ENCODE measurements around the gene DHRS7B. TPM values are rescaled to one million over a fixed set of nuclear protein-coding genes. Genes with fewer than 3 reads are reported as not detected.

DHRS7B gene
- total and polyA plus RNA-seq, 9 of the 15 experiments (the other 6 are each of a cell fraction or from before 2014, with no cell fraction given): 8.0 to 30.7 (median 14.8) TPM

- peaks cover 0 to 7% of the 10 kb centered on the region in 2 experiments; a peak in 3 of 5 replicates for H3K4me1 ChIP-seq (replicated peaks in 1 of 2; ENCODE audit: control insufficient read depth in 2 of 2, insufficient read depth in 2 of 2, low read length in 2 of 2)
- H3K27ac ChIP-seq (ENCODE audit: extremely low read depth, low read depth, low read length): no peak overlapping the region
- no peaks in the 10 kb centered on the region for H3K27me3 ChIP-seq (ENCODE audit: control insufficient read depth in 2 of 2, insufficient read depth in 2 of 2, low read length in 2 of 2)
- in situ Hi-C loops (cut with MboI) (no loop called here), intact Hi-C loops (cut with micrococcal nuclease) (loop anchor here (10.0 kb wide), 1 partner anchor 335 kb away; no protein-coding TSS in a partner anchor)
- H3K9me1 ChIP-seq (ENCODE audit: control insufficient read depth, insufficient read depth, low read length): no peaks in the 10 kb centered on the region
- no peaks in the 10 kb centered on the region for H4K20me1 ChIP-seq (replicated peaks; ENCODE audit: control insufficient read depth, insufficient read depth, low read length)
- ChIA-PET CTCF (ENCODE audit: low intra/inter-chr PET ratio) (no interaction called here), POLR2A (interaction anchor here (0.5 to 1.0 kb wide), 3 partner anchors 8 to 94 kb away, joined by 3 to 4 read pairs (median 3); no protein-coding TSS in a partner anchor)
- H3K9me3 ChIP-seq (replicated peaks; ENCODE audit: control insufficient read depth, insufficient read depth, low read depth, low read length): no peaks in the 10 kb centered on the region
- TF ChIP-seq ELF1 (tag; IDR thresholded peaks at IDR 0.05) (no peak), ZNF76 (CRISPR knock-in tag; IDR thresholded peaks at IDR 0.05; ENCODE audit: borderline replicate concordance) (no peak), ARID2 (IDR thresholded peaks at IDR 0.05) (no peak), KDM4B (IDR thresholded peaks at IDR 0.05; ENCODE audit: borderline replicate concordance in 2 of 2, low read depth in 1 of 2) (no peak), HBP1 (CRISPR knock-in tag; IDR thresholded peaks at IDR 0.05) (no peak), ZNF24 (IDR thresholded peaks at IDR 0.05) (no peak), BDP1 (IDR thresholded peaks at IDR 0.05; ENCODE audit: insufficient read depth, insufficient read length) (no peak), MBD2 (IDR thresholded peaks at IDR 0.05; ENCODE audit: borderline replicate concordance, low read depth) (no peak), USF2 (CRISPR knock-in tag; IDR thresholded peaks at IDR 0.05) (no peak), BRD4 (IDR thresholded peaks at IDR 0.05) (no peak)
- no peaks in the 10 kb centered on the region for H3K36me3 ChIP-seq (ENCODE audit: control insufficient read depth, insufficient read depth, low read length)
- FAIRE-seq (no peak), DNase-seq (ENCODE audit: extremely low read depth in 1 of 4, low spot score in 3 of 4) (no peak), ATAC-seq (no peak)
- H3K4me3 ChIP-seq: no peak overlapping the region
- WGBS (ENCODE audit: insufficient coverage, low coverage, missing lambda C conversion rate): 0% methylated on average over 4 of the region's 5 CpGs
- no peak overlapping the region for H3K9ac ChIP-seq (ENCODE audit: insufficient read depth in 1 of 2, low read depth in 2 of 2, low read length in 2 of 2)
- no peak overlapping the region for H2AFZ ChIP-seq (ENCODE audit: low read depth, low read length)
- H3K4me2 ChIP-seq (ENCODE audit: insufficient read depth, low read length): no peak overlapping the region
- BruUV-seq (replicated peaks): no TSS peak
- H3K79me2 ChIP-seq (ENCODE audit: control insufficient read depth, insufficient read depth, low read length): no peaks in the 10 kb centered on the region
These were observed 6.9 kb upstream of the DHRS7B start for GRCh38 chr17:21119919-21120249.
